GM19395 (cell line): ENCODE data around the gene FASTK.
A peak's percentile ranks its signal among the peaks of the same experiment; 100 is the strongest.

Experiments used
- ATAC-seq: cut with Tn5 transposase; IDR thresholded peaks from one replicate; pipeline ENCODE4 v1.9.1; 2021; ENCODE audit warnings: mild to moderate bottlenecking, moderate library complexity; ENCODE audit not compliant: unreplicated experiment

Gene FASTK

DNA sequence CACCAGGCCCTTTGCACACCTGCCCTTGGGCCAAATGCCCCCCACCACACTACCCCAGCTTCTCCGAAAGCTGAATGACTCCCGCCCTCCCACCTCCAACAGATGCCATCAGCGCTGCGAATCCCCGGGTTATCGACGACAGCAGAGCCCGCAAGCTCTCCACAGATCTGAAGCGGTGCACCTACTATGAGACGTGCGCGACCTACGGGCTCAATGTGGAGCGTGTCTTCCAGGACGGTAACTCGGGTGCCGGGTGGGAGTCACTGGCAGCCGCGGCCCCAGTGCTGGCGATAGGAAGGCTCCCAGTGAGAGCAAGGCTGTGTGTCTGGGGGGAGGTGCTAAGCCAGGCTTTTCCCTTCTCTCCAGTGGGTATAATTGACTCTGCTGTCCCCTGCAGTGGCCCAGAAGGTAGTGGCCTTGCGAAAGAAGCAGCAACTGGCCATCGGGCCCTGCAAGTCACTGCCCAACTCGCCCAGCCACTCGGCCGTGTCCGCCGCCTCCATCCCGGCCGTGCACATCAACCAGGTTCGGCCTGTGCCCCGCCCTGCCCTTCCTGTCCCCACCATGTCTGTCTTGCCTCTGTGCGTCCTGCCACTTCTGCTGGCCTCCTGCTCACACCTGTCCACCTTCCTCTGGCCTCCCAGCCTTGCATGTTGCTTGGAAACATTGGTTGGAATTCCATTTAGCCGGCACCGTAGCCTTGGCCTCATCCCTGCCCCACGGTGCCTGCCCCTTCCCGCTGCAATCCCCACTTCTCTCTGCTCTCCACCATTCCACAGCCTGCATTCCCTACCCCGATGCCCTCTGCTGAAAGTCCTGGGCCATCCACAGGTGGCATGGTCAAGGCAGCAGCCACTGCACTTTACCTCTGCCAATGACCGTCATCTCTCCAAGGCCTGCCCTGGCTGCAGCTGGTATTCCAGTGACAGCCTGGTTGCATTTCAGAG is 37.8 kb upstream of the FASTK start:
- no peak for ATAC-seq

DNA sequence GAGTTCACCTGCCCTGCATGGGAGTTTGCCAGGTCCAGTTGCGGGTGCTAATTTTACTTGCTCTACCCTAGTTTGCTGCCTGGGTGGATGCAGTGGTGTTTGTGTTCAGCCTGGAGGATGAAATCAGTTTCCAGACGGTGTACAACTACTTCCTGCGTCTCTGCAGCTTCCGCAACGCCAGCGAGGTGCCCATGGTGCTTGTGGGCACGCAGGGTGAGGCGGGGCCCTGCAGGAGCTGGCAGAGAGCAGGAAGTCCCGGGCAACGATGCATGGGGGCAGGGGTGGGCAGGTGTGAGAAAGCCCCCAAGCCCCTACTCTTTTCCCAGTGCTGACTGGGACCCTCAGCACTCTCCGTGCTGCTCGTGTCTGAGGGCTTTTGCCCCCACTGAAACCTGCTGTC is 37.0 kb upstream of the FASTK start:
- no peak for ATAC-seq

DNA sequence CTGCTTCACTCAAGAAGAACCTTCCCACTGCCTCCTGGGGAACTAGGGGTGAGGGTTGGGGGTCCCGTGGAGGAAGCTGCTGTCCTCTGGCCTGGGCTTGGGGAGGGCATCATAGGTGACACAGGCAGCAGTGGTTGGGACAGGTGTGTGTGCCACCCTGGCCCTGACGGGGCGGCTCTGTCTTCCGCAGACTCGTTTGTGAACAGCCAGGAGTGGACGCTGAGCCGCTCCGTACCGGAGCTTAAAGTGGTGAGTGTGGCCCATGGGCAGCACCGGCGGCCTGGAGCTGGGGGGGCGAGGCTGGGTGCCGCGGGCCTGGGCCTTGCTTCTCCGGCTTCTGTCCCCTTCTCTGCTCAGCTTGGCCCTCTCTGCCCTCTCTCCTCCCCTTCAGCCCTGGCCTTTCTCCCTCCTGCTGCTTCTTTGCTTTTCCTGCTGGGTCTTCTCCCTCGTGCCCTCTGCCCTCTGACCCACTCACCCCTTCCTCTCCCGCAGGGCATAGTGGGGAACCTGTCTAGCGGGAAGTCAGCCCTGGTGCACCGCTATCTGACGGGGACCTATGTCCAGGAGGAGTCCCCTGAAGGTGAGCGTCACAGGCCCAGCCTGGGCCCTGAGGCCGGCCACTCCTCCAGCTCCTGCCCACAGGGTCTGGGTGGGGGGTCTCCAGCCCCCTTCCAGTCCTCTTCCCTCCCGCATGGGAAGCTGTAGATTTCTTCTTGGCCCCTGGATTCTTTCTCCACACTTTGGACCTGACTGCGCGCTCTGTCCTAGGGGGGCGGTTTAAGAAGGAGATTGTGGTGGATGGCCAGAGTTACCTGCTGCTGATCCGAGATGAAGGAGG is 36.2 kb upstream of the FASTK start:
- no peak for ATAC-seq

DNA sequence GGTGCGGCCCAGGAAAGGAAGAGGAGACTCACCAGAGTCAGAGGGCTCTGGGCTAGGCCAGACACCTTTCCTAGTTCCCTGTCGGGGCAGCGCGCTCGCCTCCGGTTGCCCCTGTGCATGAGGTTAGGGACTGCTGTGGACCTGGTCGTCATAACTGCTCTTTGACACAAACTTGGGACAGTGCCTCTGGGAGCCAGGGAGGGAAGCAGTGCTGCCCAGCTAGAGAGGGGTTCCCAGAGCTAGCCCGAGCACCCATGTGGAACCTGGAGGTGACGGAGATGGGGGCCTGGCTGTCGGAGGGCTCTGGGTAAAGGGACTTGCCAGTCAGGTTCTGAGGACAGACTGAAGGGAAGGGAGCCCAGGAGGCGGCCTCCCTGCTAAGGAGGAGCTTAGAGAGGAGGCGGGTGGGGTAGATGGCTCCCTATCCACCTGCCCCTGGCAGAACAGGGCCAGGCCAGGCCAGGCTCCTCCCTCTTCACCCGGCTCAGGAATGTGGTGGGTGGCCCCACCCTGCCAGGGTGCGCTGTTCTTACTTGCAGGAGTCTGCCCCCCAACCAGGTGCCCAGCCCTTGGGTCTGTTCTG is 35.3 kb upstream of the FASTK start:
- no peak for ATAC-seq

DNA sequence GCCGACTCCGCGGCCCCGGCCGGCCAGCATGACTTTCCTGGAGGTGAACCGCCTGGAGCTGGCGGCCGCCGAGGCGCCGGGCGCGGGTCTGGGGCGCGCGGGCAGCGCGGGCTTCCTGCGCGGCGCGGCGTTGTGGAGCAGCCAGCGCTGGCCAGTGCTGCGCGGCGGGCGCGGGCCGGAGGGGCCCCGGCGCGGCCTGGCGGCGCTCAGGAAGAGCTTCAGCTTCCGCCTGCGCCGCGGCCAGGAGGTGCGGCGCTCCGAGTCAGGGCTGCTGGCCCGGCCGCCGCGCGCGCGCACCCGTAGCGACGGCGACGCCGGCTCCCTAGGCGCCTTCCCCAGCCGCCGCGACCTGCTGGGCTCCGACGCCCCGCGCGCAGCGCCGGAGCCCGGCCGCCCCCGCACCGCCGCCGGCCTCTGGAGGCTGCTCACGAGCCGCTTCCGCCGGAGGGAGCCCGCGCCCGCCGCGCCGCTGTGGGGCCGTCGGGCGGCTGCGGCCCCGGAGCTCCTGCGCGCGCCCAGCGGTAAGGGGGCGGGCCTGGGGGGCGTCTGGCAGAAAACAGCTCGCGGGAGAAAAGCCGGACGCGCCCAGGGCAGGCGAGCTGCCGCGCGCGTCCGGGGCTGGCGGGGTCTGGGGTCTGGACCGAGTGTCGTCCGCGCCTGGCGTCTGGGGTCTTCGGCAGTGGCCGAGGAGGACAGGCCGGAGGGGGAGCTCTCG is 34.7 kb upstream of the FASTK start:
- no peak for ATAC-seq

DNA sequence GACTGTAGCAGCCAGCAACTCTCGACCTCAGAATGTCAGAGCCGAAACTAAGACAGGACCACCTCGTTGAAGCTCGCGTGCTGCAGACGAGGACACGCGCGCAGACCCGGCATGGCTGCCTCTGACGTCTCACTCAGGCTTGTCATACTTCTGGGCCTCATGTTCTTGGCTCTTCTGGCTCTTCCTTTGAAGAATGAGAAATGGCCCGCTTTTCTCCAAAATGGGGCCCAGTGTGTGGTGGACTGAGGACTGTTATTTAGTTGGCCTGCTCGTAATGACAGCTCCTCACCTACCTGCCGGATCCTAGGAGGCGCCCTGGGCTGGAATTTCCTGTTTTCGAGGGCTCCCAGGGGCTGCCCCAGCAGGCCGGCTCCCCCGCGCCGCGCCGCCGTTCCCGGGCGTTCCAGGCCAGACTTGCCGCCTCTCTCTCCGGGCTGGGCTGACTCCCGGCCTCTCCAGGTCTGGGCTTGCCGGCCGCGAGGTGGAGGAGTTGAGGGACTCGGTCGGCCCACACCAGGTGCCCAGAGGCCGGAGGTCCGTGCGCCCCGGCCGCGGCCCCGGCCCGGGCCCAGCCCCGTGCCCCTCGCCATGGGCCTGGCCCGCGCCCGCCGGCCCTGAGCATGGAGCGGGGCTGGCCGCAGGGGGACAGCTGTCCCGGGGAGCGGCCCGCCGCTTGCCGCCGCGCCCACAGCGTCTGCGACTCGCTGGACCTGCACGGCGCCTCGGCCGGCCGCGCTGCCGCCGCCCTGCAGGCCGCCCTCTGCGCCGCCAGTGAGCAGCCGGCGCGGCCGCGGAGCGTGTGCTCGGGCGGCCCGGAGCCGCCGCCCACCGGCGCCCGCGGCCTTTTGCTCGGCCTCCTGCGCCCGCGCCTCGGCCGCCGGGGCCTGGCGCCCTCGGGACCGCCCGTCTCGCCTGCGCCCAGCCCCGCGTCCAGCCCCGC is 33.8 kb upstream of the FASTK start:
- ATAC-seq, result no peak

DNA sequence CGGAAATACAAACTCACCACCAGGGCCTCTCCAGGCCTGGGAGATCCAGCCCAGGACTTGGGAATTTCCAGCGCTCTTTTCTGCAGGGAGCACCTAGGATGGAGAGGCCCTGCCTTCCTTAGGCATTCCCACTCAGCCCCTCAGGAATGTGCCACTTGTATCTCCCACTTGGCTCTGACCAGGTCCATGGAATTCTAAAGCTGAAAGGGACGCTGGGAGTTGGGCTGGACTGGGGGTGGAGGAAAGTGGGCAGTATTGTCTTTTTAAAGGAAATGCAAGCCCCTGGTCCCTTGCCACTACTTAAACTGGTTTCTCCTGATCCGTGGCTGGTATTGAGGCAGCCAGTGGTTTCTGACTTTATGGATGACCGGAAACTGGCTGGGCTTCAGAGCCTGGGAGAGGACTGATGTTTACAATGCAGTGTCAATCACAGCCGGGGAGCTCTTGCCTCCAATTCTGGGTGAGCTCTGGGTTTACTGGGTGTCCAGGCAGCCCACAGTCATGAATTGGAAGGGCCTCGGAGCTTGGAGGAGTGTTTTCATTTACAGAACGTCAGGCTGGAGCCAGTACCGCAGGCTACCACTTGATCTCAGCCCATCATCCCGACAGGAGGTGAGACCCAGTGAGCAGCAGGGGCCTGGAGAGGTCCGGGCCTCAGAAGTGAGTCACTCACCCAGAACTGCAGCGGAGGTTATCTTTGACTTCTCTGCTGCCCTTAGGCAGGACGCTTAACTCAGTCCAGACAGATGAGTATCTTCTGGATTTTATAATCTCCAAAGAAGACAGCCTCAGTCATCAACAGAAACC is 32.9 kb upstream of the FASTK start:
- ATAC-seq, result no peak

DNA sequence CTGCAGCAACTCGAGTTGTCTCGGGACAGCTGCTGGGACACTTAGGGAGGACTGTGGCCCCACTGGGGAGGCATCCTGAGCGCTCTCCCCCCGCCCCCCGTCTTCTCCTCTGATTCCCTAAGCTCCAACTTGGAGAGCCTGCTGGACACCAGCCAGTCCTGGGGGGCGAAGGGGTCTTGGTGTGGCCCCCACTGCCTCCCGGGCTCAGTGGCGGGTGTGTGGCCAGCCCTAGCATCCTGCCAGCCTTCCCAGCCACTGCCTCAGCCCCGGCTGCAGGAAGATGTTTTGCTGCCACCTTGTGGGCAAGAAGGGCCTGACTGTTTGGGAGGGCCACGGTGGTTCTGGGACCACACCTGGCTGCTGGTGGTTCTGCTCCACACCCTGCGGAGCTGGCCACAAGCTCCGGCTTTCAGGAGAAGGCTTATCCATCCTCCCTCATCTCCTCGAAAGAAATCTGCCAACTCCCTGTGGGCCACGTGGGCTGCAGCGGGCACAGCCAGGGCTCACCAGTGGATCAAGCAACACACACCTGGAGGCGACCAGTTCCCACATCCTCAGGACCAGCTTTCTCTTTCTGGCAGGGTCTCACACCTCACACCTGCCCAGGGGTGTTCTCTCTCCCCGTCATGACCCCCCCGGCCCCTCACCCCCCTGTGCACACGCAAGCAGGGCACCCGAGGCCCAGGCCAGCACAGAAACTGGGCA is 30.5 kb upstream of the FASTK start:
- ATAC-seq, result peak; percentile 89

DNA sequence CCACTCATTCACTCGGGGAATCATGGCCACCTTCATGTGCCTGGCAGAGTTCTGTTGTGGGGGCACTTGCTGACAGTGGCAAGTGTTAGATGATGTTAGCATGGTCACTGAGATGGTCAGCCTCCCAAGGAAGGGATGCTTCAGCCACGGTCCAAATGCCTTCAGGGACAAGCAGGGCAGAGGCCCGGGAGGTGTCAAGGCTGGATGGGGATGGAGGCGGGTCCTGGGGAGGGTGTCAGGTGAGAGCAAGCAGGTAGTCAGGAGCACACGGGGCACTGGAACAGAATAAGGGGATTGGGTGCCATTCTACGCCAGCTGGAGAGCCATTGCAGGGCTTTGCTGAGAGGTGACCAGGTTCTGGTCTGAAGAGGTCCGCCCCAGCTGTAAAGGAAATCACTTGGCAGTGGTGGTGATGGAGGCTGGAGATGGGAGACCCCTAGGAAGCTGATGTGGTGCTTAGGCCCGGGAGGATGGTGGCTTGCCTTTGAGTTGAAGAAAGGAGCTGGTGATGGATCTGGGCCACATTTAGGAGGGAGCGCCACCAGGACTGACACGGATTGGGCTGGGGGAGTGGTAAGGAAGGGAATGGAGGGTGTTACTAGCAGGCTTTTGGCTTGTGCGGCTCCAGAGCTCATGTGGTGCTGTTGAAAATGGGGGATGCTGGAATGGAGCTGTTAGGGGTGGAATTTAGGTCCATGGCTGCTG is 29.8 kb upstream of the FASTK start:
- ATAC-seq, result no peak

DNA sequence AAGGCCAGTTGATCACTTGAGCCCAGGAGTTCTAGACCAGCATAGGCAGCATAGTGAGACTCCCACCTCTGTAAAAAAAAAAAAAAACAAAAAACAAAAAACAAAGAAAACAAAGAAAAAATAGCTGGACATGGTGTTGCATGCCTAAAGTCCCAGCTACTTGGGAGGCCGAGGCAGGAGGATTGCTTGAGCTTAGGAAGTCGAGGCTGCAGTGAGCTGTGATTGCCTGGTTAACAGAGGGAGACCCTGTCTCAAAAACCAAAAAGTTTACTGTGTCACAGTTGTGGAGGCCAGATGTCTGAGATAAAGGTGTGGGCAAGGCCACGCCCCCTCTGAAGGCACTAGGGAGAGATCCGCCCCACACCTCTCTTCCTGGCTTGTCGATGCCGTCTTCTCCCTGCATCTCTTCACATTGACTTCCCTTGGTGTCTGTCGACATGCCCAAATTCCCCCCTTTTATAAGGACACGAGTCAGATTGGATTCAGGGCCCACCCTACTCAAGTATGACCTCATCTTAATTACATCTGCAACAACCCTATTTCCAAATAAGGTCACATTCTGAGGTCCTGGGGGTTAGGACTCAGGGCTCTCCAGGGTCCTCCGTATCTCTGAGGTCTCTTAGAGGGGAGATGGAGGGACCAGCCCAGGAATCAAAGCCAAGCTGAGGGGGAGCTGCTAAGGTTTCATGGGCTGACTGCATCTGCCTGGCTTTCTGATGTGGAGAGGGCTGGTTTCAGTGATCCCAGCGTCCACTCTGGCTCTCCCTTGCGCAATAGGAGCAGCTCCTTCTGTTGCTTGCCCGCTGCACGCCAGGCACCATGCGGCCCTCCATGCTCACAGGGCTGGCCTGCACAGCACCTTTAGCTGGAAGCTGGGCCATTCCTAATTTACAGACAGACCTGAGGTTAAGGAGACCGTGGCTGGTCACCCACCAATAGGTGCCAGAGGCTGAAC is 28.8 kb upstream of the FASTK start:
- no peak for ATAC-seq

DNA sequence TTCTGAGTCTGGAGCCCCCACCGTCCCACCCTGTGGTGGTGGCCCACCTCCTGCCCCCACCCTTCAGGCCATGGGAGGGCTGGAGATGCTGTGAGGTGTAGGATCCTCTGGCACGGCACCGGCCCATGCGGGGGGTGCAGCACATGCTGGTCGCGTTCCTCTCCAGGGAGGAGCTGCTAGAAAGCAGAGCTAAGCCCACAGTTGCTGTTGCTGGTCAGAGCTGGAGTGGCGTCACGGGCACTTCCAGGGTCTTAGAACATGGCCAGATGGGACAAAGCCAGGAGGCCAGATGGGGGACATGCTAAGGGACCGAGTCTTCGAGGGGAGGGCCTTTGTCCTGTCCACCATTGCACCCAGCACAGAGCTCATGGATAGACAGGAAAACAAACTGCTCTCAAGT is 27.3 kb upstream of the FASTK start:
- no peak for ATAC-seq

DNA sequence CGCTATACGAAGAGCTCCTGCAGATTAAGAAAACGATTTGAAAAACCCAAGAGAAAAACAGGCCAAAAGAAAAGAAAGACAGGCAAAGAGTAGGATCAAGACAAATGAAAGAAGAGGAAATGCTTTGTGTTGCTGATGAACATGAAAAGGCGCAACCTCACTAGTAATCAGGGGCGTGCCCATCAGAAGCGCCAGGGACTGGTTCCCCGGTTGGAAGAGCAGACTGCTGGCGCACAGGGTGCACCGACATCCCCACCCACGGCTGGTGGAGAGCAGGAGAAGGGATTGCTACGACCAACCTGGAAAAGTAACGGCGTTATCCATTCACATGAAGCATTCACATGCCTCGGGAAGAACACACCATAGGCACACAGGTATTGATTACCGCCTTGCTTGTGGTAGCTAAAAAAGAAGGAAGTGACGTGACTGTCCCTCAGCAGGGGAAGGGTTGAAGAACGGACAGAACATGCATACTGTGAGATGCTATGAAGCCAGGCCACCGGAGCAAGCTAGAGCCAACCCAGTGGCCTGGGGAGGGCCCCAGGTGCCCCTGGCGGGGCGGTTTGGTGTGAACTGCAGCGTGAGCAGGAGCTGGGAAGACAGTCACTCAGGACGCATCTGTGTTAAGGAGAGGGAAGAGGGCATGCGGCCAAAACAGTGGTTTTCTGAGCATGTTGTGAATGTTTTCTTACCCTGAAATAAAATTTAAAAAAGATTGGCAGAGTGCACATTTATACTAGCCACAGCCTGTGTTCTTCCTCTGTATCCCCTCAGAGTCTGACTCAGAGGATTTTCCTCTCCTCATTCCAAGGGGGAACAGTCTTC is 24.0 kb upstream of the FASTK start:
- no peak for ATAC-seq

DNA sequence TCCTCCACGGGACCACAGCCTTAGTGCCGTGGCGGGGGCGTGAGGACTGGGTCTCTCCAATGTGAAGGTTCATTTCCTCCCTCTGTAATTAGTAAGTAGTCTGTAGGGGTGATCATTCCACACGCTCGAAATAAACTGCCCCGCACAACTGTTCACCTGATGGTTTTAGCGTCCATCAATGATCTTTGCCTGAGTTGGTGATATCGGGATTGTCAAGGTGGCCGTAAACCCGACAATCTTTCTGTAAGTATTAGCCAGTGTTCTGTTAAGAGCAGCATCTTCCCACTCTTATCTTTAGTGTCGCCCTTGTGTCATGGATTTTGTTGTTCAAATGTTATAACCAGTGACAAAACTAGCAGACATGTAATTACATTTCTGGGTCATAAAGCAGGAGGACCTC is 23.4 kb upstream of the FASTK start:
- no peak for ATAC-seq

DNA sequence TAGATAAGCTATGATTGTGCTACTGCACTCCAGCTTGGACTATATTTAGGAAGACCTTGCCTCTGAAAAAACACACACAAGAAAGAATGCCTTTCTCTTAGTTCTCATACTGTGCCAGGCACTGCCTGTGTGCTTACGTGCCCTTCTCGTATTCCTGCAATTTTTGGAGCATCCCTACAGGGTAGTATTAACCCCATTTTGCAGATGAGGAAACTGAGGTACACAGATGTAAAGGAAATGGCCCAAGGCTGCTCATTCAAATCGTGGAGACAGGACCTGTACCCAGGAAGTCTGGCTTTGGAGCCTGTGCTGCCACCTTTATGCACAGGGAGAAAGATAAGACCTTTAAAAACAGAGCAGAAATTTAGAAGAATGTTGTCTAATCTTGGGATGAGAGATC is 22.4 kb upstream of the FASTK start:
- ATAC-seq, result no peak

DNA sequence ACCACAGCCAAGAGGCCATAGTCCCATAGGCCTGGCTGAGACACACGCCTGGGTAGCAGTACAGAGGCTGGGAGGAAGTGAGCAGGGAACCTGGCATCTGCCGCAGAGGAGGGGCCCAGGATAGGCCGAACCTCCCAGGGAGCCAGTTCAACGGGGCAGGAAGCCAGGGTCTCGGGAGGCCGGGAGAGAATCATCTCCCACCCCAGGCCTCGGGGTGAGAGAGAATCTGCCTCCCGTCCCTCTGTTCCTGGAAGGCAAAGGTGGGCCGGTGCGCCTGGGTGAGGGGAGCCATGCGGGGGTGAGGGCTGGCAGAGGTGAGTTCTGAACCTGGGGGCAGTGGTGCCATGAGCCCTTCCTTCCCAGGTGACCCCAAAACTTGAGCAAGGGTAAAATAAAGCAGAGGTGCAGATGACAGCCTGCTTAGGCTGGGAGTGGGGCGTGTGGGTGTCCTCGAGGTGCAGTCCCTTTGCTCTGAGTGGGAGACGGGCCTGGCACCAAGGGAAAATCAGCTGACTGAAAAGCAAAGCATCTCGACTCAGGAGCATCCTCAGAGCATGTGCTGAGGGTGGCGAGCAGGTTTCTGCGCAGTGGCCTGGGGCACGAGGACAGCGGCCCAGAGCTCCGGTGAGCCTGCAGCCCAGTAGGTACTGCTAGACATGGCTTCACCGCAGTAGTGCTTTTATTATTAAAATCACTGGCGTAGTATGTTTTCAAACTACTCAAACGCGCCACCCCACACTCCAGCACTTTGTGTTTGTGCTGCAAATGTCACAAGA is 21.2 kb upstream of the FASTK start:
- ATAC-seq, result no peak
